HG03097 (cell line): ENCODE results near the gene PSG3.
"Not testable (repeated sequence)": the region's sequence is repeated elsewhere in the genome, so short reads cannot be mapped to it uniquely, and the experiment has no call there.

Experiments used
- ATAC-seq: cut with Tn5 transposase; IDR thresholded peaks from one replicate; pipeline ENCODE4 v1.9.1; 2021; ENCODE audit not compliant: unreplicated experiment, low FRiP score

Gene PSG3

GRCh38 chr19:42695811-42696503 is 44.3 kb downstream of the PSG3 start:
- ATAC-seq = no peak

DNA sequence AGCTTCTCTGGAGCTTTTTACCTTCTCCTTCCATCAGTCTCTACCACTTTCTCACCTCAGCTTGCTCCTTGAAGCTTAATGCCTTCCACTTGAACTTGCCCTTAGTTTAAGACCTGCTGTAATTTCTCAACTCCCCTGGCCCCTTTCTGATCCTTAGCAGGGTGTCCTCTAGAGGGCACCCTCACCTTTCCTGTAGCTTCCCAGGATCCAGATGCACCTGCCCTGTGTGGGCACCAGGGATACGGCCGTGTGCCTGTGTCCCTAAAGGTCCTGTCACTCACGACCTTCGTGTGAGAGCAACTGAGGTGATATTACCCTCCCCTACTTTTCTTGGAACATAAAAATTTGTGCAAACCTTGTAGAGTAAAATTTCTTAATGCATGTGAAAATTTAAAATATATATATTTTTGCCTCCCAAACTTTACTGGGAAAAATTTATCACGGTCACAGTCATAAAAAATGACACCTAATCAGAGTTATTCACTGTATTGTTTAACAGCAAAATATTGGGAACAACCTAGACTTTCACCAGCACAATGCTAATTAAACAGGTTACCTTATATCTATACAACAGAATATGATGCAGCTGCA is 46.4 kb downstream of the PSG3 start:
- no peak for ATAC-seq

DNA sequence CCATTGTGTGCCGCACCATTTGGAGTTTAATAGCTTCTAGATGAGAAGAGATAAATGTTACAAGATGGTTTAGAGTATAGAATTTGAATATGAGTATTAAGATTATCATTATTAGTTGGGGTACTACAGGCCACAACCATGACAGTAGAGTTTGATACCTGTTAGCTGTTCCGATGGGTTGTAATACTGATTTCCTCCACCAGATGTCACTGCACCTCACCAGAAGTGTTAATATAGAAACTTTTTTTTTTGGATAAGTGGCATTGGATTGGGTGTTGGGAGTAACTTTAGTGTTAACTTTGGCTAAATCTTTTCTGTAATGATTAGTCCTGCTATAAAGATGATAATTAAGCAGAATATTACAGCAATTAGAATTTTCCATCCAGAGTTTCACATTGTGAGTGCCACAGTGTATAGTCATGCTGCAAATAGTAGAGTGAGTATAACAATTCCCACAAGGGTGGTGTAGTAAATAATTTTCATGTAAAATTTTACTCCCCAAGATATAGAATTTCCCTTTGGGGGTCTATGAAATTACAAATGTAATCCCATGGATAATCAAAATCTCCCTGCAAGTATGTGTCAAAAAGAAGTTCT is 56.3 kb downstream of the PSG3 start:
- ATAC-seq = no peak

DNA sequence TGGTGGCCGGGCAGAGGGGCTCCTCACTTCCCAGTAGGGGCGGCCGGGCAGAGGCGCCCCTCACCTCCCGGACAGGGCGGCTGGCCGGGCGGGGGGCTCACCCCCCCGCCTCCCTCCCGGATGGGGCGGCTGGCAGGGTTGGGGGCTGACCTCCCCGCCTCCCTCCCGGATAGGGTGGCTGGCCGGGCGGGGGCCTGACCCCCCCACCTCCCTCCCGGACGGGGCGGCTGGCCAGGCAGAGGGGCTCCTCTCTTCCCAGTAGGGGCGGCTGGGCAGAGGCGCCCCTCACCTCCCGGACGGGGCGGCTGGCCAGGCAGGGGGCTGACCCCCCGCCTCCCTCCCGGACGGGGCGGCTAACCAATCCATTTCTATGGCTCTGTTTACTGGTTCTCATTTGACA is 64.0 kb downstream of the PSG3 start:
- not testable (repeated sequence) for ATAC-seq

DNA sequence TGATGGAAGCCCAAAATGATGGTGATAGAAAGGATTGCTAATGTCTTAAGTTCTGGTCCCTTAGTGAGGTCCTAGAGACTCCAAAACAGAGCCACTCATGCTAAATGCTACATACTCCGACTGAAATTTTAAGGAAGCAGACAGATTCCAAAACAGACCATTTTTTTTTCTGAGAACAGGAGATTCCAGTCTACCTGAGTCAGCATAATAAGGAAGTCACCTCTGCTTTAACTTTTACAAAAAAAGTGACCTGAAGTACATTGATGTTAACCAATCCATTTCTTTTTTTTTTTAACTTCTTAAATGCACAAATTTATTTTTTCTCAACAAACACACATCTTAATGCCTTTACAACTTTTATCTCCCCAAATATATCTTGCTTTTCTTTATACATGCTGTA is 65.7 kb downstream of the PSG3 start:
- not testable (repeated sequence) for ATAC-seq
